HepG2 (cell line): ENCODE measurements around the gene PPP2R1B. TPM values are rescaled to one million over a fixed set of nuclear protein-coding genes. Genes with fewer than 3 reads are reported as not detected.

Experiments
- ATAC-seq: fragments of 200-7000 bp; cut with Tn5 transposase; 3 replicates; pipeline ENCODE4 v1.9.1; 2020; ENCODE audit warnings: mild to moderate bottlenecking, moderate library complexity
- BruUV-seq: library from RNA; stranded (reverse); fragments of 400-500 nt; replicated peaks from 2 replicates; lab custom pipeline; 2021; lab: Mats Ljungman, UMichigan
- CTCF ChIA-PET: fragments of 300-600 bp; formaldehyde crosslinking; extraction: SDS; loops from one replicate; lab custom pipeline; 2021; ENCODE audit warnings: low total read pairs, inconsistent platforms, low intra/inter-chr PET ratio; lab: Yijun Ruan, JAX
- POLR2A ChIA-PET: fragments of 350-600 bp; sonication (Branson Sonifier 250); formaldehyde crosslinking; loops from one replicate; lab custom pipeline; 2020; ENCODE audit warnings: antibody characterized with exemption, inconsistent platforms; lab: Yijun Ruan, JAX
- DNase-seq: peaks from one replicate; pipeline ENCODE4 v3.0.0-alpha.2; 2015; ENCODE audit warnings: low spot score
- FAIRE-seq: peaks from 3 replicates; lab custom pipeline; 2011; peaks lifted over from hg19 to GRCh38; lab: Jason Lieb, UNC
- H2AFZ ChIP-seq: one replicate; pipeline ENCODE4 v1.6.1; 2011; ENCODE audit warnings: low read length, inconsistent platforms
- H3K27ac ChIP-seq: fragments of 300-600 bp; 3 replicates; pipeline ENCODE4 v1.8.0; 2011; ENCODE audit warnings: mixed run types, mild to moderate bottlenecking, mixed read lengths, low read length, inconsistent platforms; ENCODE audit not compliant: insufficient read depth; ENCODE audit errors: extremely low read length
- H3K27me3 ChIP-seq, 2 experiments: fragments of 200-600 bp in 1 of 2; 2 replicates in 1 of 2; 3 replicates in 1 of 2; pipeline versions ENCODE4 v1.6.0 to v1.8.0; 2011; ENCODE audit warnings: low read length in 2 of 2, mild to moderate bottlenecking in 2 of 2, moderate library complexity in 2 of 2, inconsistent platforms in 1 of 2; ENCODE audit not compliant: insufficient read depth in 2 of 2, control insufficient read depth in 1 of 2
- H3K36me3 ChIP-seq, 2 experiments: fragments of 200-600 bp in 1 of 2; replicated peaks in 1 of 2; 2 replicates in 1 of 2; 3 replicates in 1 of 2; pipeline versions ENCODE4 v1.5.1 to v1.8.0; 2011; ENCODE audit warnings: low read length in 2 of 2, inconsistent platforms in 1 of 2; ENCODE audit not compliant: insufficient read depth in 2 of 2, control insufficient read depth in 1 of 2
- H3K4me1 ChIP-seq: 2 replicates; pipeline ENCODE4 v1.5.1; 2012; ENCODE audit warnings: low read length, inconsistent platforms; ENCODE audit not compliant: insufficient read depth
- H3K4me2 ChIP-seq: 2 replicates; pipeline ENCODE4 v1.6.0; 2011; ENCODE audit warnings: low read depth, low read length, inconsistent platforms
- H3K4me3 ChIP-seq, 3 experiments: fragments of 200-600 bp in 1 of 3; sonication (generic), shearing (Covaris generic) in 1 of 3; replicated peaks in 1 of 3; 2 replicates each; pipeline ENCODE4 v1.5.1; 2011 to 2016; ENCODE audit warnings: low read length in 3 of 3, inconsistent platforms in 2 of 3, low read depth in 2 of 3, mild to moderate bottlenecking in 2 of 3, control low read depth in 1 of 3, mixed read lengths in 1 of 3; ENCODE audit not compliant: insufficient read depth in 1 of 3
- H3K79me2 ChIP-seq: one replicate; pipeline ENCODE4 v1.6.1; 2011; ENCODE audit warnings: low read length, inconsistent platforms; ENCODE audit not compliant: insufficient read depth
- H3K9ac ChIP-seq: 2 replicates; pipeline ENCODE4 v1.6.0; 2011; ENCODE audit warnings: mild to moderate bottlenecking, low read depth, low read length, inconsistent platforms; ENCODE audit not compliant: insufficient read depth
- H3K9me3 ChIP-seq: 2 replicates; pipeline ENCODE4 v1.5.1; 2012; ENCODE audit warnings: mild to moderate bottlenecking, low read length
- H4K20me1 ChIP-seq: 2 replicates; pipeline ENCODE4 v1.6.0; 2011; ENCODE audit warnings: inconsistent platforms, mild to moderate bottlenecking, low read length, moderate library complexity; ENCODE audit not compliant: insufficient read depth
- MTA1 ChIP-seq: sonication (generic); formaldehyde crosslinking; IDR thresholded peaks from 2 replicates; pipeline ENCODE4 v1.4.0; 2020; ENCODE audit warnings: missing genetic modification reagents, mild to moderate bottlenecking, borderline replicate concordance
- THYN1 ChIP-seq: sonication (generic); formaldehyde crosslinking; IDR thresholded peaks from 2 replicates; pipeline ENCODE4 v1.8.1; 2023; ENCODE audit warnings: low read depth, mild to moderate bottlenecking, moderate library complexity, missing genetic modification reagents, borderline replicate concordance
- YEATS4 ChIP-seq: sonication (generic); formaldehyde crosslinking; IDR thresholded peaks from 2 replicates; pipeline ENCODE4 v1.4.0; 2020; ENCODE audit warnings: missing genetic modification reagents, borderline replicate concordance
- ZNF12 ChIP-seq: sonication (generic); formaldehyde crosslinking; IDR thresholded peaks from 2 replicates; pipeline ENCODE4 v1.5.0; 2020; ENCODE audit warnings: missing genetic modification reagents
- ZNF550 ChIP-seq: sonication (generic); formaldehyde crosslinking; IDR thresholded peaks from 2 replicates; pipeline ENCODE4 v1.4.0; 2020; ENCODE audit warnings: mild to moderate bottlenecking, missing genetic modification reagents, borderline replicate concordance
- ZNF570 ChIP-seq: sonication (generic); formaldehyde crosslinking; IDR thresholded peaks from 2 replicates; pipeline ENCODE4 v1.4.0; 2020; ENCODE audit warnings: mild to moderate bottlenecking, missing genetic modification reagents, borderline replicate concordance
- ZNF652 ChIP-seq: IDR thresholded peaks from 2 replicates; pipeline ENCODE4 v1.6.1; 2016; ENCODE audit warnings: low read depth, borderline replicate concordance
- WGBS: methylation state at CpG from one replicate; pipeline ENCODE4 v1.1.6; 2017; ENCODE audit warnings: low lambda C conversion rate; 5-methylcytosine and 5-hydroxymethylcytosine counted together
- in situ Hi-C: cut with HindIII; loops from 2 replicates; pipeline ENCODE4 v1.10.0; 2017; ENCODE audit warnings: low pct_unique_long_range_greater_than_20kb; ENCODE audit not compliant: extremely low pct_ligation_motif_present
- intact Hi-C: fragments of 100-400 bp; cut with micrococcal nuclease; formaldehyde crosslinking; loops from one replicate; pipeline ENCODE4 v1.10.0; 2022; ENCODE audit not compliant: unreplicated experiment
- polyA plus RNA-seq, 8 experiments: library from polyadenylated mRNA; depleted of rRNA in 3 of 8; stranded (reverse) in 7 of 8; unstranded in 1 of 8; fragments of >200 nt; fragmentation: Illumina TruSeq in 4 of 8; extraction: Trizol in 4 of 8; gene quantifications; 2 replicates each; pipeline versions ENCODE4 v1.2.1 to v1.2.3, GENCODE V29; 2011 to 2016; ENCODE audit warnings: low read depth in 4 of 8, missing spikeins in 1 of 8, mixed read lengths in 1 of 8; ENCODE audit not compliant: insufficient read depth in 1 of 8
- total RNA-seq, 5 experiments: library from RNA; depleted of rRNA; stranded (reverse); fragments of >200 nt; fragmentation: Illumina TruSeq; extraction: Trizol; gene quantifications; 2 replicates each; pipeline ENCODE4 v1.2.3, GENCODE V29; 2016; ENCODE audit warnings: low read depth in 1 of 5
- TF ChIP-seq, protein P1 (sequence below): sonication (generic); formaldehyde crosslinking; IDR thresholded peaks from 2 replicates; pipeline ENCODE4 v1.4.0; 2020; ENCODE audit warnings: low read depth, mild to moderate bottlenecking, missing genetic modification reagents
- TF ChIP-seq, protein P2 (sequence below), 2 experiments: sonication (generic) in 1 of 2; formaldehyde crosslinking in 1 of 2; IDR thresholded peaks; 2 replicates each; pipeline versions ENCODE4 v1.5.1 to v1.6.1; 2011 to 2020; ENCODE audit warnings: borderline replicate concordance in 1 of 2, low read depth in 1 of 2, low read length in 1 of 2, mild to moderate bottlenecking in 1 of 2, missing genetic modification reagents in 1 of 2, moderate library complexity in 1 of 2
- TF ChIP-seq, protein P3 (sequence below): sonication (generic); formaldehyde crosslinking; IDR thresholded peaks from 2 replicates; pipeline ENCODE4 v1.5.0; 2020; ENCODE audit warnings: missing genetic modification reagents, mild to moderate bottlenecking, borderline replicate concordance

The PPP2R1B gene
- total and polyA plus RNA-seq, 2 of the 13 experiments (the other 11 are each of a cell fraction or from before 2014, with no cell fraction given) = 22.1 to 56.8 TPM

DNA sequence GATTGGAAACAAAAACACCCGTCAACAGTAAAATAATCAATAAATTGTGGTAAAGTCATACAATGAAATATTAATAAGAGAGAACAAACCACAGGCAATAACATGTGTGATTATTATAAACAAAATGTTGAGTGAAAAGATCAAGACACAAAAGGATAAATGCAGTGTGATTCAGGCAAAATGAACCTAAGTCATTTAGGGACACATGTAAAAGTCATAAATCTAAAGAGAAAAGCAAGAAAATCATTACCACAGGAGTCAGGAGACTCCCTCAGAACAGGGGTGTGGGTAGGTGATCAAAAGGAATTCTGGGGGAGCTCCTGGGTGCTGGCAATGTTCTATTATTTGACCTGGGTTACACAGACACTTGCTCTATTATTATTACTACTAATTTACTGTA lies 47.9 kb upstream of the PPP2R1B start:
- H3K9ac ChIP-seq = no peak overlapping the region
- H3K4me3 ChIP-seq = no peak overlapping the region
- H3K9me3 ChIP-seq = no peaks in the 10 kb centered on the region
- ATAC-seq = no peak
- no TSS peak for BruUV-seq
- no peaks in the 10 kb centered on the region for H3K27me3 ChIP-seq
- intact Hi-C loops = no loop called here
- in situ Hi-C loops = no loop called here
- no peaks in the 10 kb centered on the region for H4K20me1 ChIP-seq
- H3K27ac ChIP-seq = no peak overlapping the region
- ChIA-PET POLR2A (no interaction called here), CTCF (no interaction called here)
- no peak for FAIRE-seq
- H3K4me2 ChIP-seq = no peak overlapping the region
- H3K79me2 ChIP-seq = no peaks in the 10 kb centered on the region
- H3K4me1 ChIP-seq = peaks cover 11% of the 10 kb centered on the region
- WGBS = 98% methylated on average over 1 of the region's 1 CpG
- H2AFZ ChIP-seq = no peak overlapping the region
- TF ChIP-seq, protein P1, sequence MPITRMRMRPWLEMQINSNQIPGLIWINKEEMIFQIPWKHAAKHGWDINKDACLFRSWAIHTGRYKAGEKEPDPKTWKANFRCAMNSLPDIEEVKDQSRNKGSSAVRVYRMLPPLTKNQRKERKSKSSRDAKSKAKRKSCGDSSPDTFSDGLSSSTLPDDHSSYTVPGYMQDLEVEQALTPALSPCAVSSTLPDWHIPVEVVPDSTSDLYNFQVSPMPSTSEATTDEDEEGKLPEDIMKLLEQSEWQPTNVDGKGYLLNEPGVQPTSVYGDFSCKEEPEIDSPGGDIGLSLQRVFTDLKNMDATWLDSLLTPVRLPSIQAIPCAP = no peak
- TF ChIP-seq, all 625 proteins: peak for 0
- DNase-seq = no peak
- H3K36me3 ChIP-seq = 0 out of 5 replicates have a peak, but pooled peaks cover 5 to 12% of the 10 kb centered on the region in 2 experiments

DNA sequence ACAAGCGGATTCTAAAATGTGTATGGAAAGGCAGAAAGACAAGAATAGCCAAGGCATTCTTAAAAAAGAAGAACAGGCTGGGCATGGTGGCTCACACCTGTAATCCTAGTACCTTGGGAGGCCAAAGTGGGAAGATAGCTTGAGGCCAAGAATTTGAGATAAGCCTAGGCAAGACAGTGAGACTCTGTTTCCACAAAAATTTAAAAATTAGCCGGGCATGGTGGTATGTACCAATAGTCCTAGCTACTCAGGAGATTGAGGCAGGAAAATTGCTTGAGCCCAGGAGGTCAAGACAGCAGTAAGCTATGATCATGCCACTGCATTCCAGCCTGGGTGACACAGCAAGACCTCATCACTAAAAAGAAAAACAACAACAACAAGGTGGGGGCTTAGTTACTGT lies 46.0 kb upstream of the PPP2R1B start:
- FAIRE-seq (no peak), ATAC-seq (no peak), DNase-seq (no peak)
- Histone ChIP-seq H3K27me3 (no peaks in the 10 kb centered on the region), H3K4me3 (no peak overlapping the region), H2AFZ (no peak overlapping the region), H3K9ac (no peak overlapping the region), H3K4me1 (no peaks in the 10 kb centered on the region), H3K27ac (no peak overlapping the region), H3K9me3 (no peaks in the 10 kb centered on the region), H3K4me2 (no peak overlapping the region), H3K79me2 (no peaks in the 10 kb centered on the region), H4K20me1 (no peaks in the 10 kb centered on the region), H3K36me3 (peaks cover 6 to 22% of the 10 kb centered on the region in 2 experiments; a peak in 4 of 5 replicates)
- BruUV-seq = no TSS peak
- WGBS = 93% methylated on average over 2 of the region's 2 CpGs
- ChIA-PET POLR2A (no interaction called here), CTCF (no interaction called here)
- in situ Hi-C loops = no loop called here
- TF ChIP-seq, protein P2, sequence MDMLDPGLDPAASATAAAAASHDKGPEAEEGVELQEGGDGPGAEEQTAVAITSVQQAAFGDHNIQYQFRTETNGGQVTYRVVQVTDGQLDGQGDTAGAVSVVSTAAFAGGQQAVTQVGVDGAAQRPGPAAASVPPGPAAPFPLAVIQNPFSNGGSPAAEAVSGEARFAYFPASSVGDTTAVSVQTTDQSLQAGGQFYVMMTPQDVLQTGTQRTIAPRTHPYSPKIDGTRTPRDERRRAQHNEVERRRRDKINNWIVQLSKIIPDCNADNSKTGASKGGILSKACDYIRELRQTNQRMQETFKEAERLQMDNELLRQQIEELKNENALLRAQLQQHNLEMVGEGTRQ (IDR thresholded peaks at IDR 0.05; ENCODE audit: low read depth, low read length) = no peak
- TF ChIP-seq, protein P2 (CRISPR knock-in tag; IDR thresholded peaks at IDR 0.05; ENCODE audit: borderline replicate concordance) = no peak
- no peak for TF ChIP-seq YEATS4 (CRISPR knock-in tag)
- TF ChIP-seq ZNF652 (CRISPR knock-in tag) = no peak
- no peak for TF ChIP-seq MTA1 (CRISPR knock-in tag)
- no peak for TF ChIP-seq ZNF12 (CRISPR knock-in tag)
- TF ChIP-seq, protein P3, sequence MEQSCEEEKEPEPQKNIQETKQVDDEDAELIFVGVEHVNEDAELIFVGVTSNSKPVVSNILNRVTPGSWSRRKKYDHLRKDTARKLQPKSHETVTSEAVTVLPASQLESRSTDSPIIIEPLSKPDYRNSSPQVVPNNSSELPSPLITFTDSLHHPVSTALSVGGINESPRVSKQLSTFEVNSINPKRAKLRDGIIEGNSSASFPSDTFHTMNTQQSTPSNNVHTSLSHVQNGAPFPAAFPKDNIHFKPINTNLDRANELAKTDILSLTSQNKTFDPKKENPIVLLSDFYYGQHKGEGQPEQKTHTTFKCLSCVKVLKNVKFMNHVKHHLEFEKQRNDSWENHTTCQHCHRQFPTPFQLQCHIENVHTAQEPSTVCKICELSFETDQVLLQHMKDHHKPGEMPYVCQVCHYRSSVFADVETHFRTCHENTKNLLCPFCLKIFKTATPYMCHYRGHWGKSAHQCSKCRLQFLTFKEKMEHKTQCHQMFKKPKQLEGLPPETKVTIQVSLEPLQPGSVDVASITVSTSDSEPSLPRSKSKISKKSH (CRISPR knock-in tag) = no peak
- no peak for TF ChIP-seq THYN1
- TF ChIP-seq ZNF570 (CRISPR knock-in tag) = no peak
- TF ChIP-seq ZNF550 (CRISPR knock-in tag) = no peak
- intact Hi-C loops = no loop called here
